ENCODE results near the gene CDH2. TPM values are rescaled to one million over a fixed set of nuclear protein-coding genes. Genes with fewer than 3 reads are reported as not detected.

Gene CDH2
- total and polyA plus RNA-seq, 7 donors: 0.04 to 4.8 (median 0.52) TPM

DNA sequence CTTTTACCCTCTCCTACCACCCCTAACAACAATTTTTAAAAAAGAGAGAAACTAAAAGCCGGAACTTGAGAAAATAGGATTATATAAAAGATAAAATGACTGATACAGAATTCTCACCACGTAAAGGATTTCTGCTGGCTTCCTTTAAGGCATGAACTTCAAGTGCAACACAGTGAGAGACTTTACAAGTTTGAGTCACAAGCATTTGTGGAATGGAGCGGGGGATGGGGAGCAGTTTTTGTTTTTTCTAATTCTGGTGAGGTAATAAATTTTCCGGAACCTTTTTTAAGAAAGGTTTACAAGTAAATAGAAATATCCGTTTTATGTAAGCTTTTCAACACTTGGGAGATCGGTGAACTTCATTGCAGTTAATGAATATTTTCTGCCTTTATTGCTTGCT is 1.8 kb upstream of the CDH2 start:
- H3K36me3 ChIP-seq (ENCODE audit: insufficient read depth in 1 of 2, low read depth in 1 of 2): no peaks in the 10 kb centered on the region
- H3K4me1 ChIP-seq: peaks cover 6% of the 10 kb centered on the region
- DNase-seq (no peak), ATAC-seq (no peak)
- H3K4me3 ChIP-seq: peak overlapping the region; percentile 71
- TF ChIP-seq, protein P1, sequence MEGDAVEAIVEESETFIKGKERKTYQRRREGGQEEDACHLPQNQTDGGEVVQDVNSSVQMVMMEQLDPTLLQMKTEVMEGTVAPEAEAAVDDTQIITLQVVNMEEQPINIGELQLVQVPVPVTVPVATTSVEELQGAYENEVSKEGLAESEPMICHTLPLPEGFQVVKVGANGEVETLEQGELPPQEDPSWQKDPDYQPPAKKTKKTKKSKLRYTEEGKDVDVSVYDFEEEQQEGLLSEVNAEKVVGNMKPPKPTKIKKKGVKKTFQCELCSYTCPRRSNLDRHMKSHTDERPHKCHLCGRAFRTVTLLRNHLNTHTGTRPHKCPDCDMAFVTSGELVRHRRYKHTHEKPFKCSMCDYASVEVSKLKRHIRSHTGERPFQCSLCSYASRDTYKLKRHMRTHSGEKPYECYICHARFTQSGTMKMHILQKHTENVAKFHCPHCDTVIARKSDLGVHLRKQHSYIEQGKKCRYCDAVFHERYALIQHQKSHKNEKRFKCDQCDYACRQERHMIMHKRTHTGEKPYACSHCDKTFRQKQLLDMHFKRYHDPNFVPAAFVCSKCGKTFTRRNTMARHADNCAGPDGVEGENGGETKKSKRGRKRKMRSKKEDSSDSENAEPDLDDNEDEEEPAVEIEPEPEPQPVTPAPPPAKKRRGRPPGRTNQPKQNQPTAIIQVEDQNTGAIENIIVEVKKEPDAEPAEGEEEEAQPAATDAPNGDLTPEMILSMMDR (IDR thresholded peaks at IDR 0.05): no peak
- no peak overlapping the region for H3K27ac ChIP-seq
- H3K27me3 ChIP-seq (ENCODE audit: insufficient read depth in 3 of 3, low read length in 2 of 3): peaks cover 0 to 57% (median 15%) of the 10 kb centered on the region in 3 donors
- intact Hi-C loops (cut with DNase I): no loop called here
- 48 to 62% (median 54%) methylated on average over 6 of the region's 6 CpGs for WGBS, 3 donors
- no peaks in the 10 kb centered on the region for H3K9me3 ChIP-seq

DNA sequence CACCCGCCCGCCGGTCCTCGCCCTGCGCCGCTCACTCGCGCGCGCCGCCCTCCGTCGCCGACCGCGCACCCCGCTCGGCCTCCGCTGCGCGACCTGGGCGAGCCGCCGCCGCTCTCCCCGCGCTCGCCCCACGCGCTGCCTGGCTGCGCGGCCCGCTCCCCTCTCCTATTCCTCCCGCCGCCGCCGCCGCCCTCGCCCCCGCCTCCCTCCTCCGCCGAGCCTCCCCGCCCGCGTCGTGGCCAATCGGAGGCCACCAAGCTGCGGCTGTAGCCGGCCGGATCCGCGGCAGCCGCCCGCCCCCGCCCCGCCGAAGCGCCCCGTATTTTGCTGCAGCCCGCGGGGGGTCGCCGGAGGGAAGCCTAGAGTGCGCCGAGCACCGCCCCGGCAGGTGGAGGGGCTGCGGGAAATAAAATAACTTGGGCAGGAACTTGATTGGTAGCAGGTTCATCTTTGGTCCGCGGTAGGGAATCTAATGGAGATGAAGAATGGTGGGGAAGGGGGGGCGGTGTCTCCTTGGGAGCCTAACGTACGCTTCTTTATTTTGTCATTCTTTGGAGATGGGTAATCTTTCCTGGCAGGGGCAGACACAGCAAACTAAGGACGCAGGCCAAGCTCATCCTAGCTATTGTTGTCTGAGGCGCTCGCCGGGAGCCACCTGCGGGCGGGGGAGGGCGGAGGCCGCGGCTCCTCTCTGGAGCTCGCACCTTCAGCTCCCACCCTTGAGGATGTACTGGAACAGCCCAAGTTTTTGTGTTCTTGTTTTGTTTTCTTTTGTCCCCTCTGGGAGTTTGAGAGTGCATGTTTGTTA is 1.1 kb upstream of the CDH2 start:
- peak; percentile 46 to 56 for DNase-seq
- TF ChIP-seq, protein P1 (IDR thresholded peaks at IDR 0.05): no peak
- peaks cover 0 to 64% (median 15%) of the 10 kb centered on the region in 3 donors for H3K27me3 ChIP-seq (ENCODE audit: insufficient read depth in 3 of 3, low read length in 2 of 3)
- no peak overlapping the region for H3K27ac ChIP-seq
- peak overlapping the region; percentile 71 for H3K4me3 ChIP-seq
- intact Hi-C loops (cut with DNase I): no loop called here
- 1 to 2% (median 2%) methylated on average over 56 to 83 of the region's 83 CpGs for WGBS, 3 donors
- H3K4me1 ChIP-seq: peaks cover 6% of the 10 kb centered on the region
- peak; percentile 34 to 70 (median 61) for ATAC-seq
- no peaks in the 10 kb centered on the region for H3K36me3 ChIP-seq (ENCODE audit: insufficient read depth in 1 of 2, low read depth in 1 of 2)
- H3K9me3 ChIP-seq: no peaks in the 10 kb centered on the region

DNA sequence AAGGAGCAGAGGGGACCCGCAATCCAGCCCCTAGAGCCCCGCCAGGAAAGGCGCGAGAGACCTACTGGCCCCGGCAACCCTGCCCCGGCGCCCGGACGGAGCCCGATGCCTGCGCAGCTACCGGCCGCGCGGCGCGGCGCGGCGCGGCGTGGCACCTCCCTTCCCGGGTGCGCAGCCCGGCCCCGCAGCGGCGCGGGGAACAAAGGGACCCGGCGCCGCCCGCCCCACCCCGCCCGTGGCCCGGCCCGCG is 307 bp downstream of the CDH2 start:
- Histone ChIP-seq H3K4me3 (peak overlapping the region; percentile 71), H3K4me1 (peaks cover 6% of the 10 kb centered on the region), H3K9me3 (no peaks in the 10 kb centered on the region), H3K27me3 (ENCODE audit: insufficient read depth in 3 of 3, low read length in 2 of 3) (peaks cover 0 to 77% (median 17%) of the 10 kb centered on the region in 3 donors), H3K27ac (no peak overlapping the region), H3K36me3 (ENCODE audit: insufficient read depth in 1 of 2, low read depth in 1 of 2) (no peaks in the 10 kb centered on the region)
- peak in 3 of 4 donors; percentile 14 to 40 (median 20) for ATAC-seq
- intact Hi-C loops (cut with DNase I): no loop called here
- TF ChIP-seq, protein P1 (IDR thresholded peaks at IDR 0.05): no peak
- DNase-seq: no peak
- 0 to 1% (median 0%) methylated on average over 22 to 38 of the region's 38 CpGs for WGBS, 3 donors

DNA sequence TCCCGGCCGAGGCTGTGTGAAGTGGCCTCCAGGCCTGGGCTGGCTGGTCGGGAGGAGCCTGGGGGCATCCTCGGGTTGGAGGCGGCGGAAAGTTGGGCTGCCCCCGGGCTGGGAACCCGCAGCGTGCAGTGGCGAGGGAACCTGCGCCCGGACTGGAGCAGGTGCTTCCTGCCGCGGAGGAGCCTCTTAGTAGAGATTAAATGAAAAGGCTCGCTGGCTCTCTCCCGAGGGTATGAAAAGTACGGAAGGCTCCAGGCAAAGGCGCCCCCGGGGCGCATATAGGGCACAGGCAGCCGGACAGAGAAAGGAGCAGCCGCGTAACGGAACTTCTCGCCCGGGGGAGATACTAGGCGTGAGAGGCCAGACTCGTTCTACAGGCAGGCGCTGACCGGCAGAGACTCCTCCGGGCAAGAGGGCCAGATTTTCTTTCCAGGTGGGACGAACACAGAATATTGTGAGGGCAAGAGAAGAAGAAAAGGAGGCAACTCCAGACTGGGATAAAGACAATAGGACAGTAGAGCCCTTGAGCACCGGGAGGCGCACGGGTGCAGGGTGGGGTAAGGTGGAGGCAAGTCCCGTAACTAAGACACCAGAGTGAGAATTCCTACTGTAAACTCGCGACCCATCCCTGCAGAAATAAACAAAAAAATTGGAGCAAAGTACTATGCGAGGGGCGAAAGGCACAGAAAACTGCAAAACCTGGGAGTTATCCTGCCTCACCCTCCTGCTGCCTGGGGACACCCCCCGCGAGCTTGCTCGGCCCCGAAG is 816 bp downstream of the CDH2 start:
- no peaks in the 10 kb centered on the region for H3K9me3 ChIP-seq
- TF ChIP-seq, protein P1 (IDR thresholded peaks at IDR 0.05): no peak
- intact Hi-C loops (cut with DNase I): no loop called here
- no peak for DNase-seq
- H3K27me3 ChIP-seq (ENCODE audit: insufficient read depth in 3 of 3, low read length in 2 of 3): peaks cover 0 to 81% (median 17%) of the 10 kb centered on the region in 3 donors
- peaks cover 6% of the 10 kb centered on the region for H3K4me1 ChIP-seq
- peak in 1 of 4 donors; percentile 3 for ATAC-seq
- no peaks in the 10 kb centered on the region for H3K36me3 ChIP-seq (ENCODE audit: insufficient read depth in 1 of 2, low read depth in 1 of 2)
- H3K27ac ChIP-seq: no peak overlapping the region
- WGBS, 3 donors: 1% methylated on average over 43 to 44 of the region's 44 CpGs
- peak overlapping the region; percentile 71 for H3K4me3 ChIP-seq
